Measurements from ENCODE around the gene GAB1. TPM values are rescaled to one million over a fixed set of nuclear protein-coding genes. Genes with fewer than 3 reads are reported as not detected.
A peak's percentile ranks its signal among the peaks of the same experiment; 100 is the strongest.

GAB1 gene
- polyA plus RNA-seq, 4 donors, result 38.0 to 53.9 (median 46.5) TPM

- no peak for DNase-seq (ENCODE audit: low read depth in 4 of 4, low spot score in 3 of 4)
Measured at GRCh38 chr4:143473334-143474126, 136.9 kb downstream of the GAB1 start.

GRCh38 chr4:143477487-143477886 lies 140.8 kb downstream of the GAB1 start:
- DNase-seq (ENCODE audit: low read depth in 4 of 4, low spot score in 3 of 4), result no peak

DNA sequence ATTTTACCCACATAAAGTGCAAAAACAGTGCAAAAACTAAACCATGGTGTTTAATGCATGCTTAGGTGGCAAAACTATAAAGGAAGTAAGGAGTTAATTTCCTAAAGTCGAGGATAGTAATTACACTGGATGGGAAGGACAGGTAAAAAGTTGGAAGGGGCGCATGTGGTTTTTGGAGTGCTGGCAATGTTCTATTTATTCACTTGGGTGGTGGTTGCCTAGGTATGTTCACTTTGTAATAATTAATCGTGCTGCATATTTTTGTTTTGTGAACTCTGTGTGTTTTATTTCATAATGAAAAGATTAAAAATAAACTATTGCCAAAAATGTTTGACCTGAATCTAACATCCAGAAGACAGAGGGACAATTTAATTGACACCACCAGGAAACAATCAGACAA lies 144.7 kb downstream of the GAB1 start:
- no peak for DNase-seq (ENCODE audit: low read depth in 4 of 4, low spot score in 3 of 4)

DNA sequence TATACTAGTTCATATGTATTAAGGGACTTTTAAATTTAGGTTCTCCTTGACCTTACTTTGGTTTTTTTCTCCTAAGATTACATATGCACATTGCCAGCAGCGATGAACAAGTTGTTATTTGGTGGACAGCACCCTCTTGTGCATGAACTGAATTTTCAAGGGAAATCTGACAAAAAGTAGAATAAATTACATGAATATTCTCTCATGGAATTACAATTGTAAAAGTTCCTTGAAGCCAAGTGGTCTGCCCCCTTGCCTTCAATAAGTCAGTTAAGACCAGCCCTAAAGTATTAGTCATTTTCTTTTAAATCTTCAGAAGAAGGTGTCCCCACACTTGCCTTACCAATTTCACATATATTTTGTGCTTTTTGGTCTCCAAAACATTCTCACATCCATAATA lies 146.2 kb downstream of the GAB1 start:
- DNase-seq (ENCODE audit: low read depth in 4 of 4, low spot score in 3 of 4), result peak; percentile 12 to 20 (median 16)

GRCh38 chr4:143486314-143486713 lies 149.6 kb downstream of the GAB1 start:
- no peak for DNase-seq (ENCODE audit: low read depth in 4 of 4, low spot score in 3 of 4)

- no peak for DNase-seq (ENCODE audit: low read depth in 4 of 4, low spot score in 3 of 4)
Measured at GRCh38 chr4:143488687-143489086, 152.0 kb downstream of the GAB1 start.

DNA sequence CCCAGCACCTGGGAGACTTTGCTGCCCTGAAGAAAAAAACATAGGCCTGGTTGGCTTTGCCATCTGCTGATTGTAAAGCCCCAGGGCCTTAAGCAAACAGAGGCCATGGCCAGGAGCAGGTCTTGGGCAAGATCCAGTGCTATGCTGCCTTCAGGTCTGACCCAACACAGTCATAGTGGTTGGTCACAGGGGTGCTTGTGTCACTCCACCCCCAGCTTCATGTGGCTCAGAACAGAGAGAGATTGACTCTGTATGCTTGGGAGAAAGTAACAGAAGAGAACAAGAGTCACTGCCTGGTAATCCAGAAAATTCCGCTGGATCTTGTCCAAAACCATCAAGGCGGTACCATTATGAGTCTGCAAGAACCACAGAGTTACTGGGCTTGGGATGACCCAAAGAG lies 152.4 kb downstream of the GAB1 start:
- DNase-seq (ENCODE audit: low read depth in 4 of 4, low spot score in 3 of 4), result no peak

- DNase-seq (ENCODE audit: low read depth in 4 of 4, low spot score in 3 of 4), result no peak
Measured at GRCh38 chr4:143498021-143498420, 161.3 kb downstream of the GAB1 start.

DNA sequence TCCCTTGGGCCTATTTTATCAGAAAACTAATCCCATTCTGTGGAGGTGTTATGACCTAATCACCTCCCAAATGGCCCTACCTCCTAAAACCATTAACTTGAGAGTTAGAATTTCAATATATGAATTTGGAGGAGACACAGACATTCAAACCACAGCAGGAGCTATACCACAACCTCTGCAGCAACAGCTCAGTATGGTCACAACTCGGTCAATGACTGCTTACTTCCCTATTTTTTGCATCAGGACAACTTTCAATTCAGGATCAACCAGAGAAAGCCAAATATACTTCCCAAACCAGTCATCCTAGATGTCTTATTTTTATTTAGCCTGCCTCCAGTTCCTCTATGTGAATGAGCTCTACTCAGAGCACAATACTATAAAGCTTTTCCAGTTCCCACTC lies 165.6 kb downstream of the GAB1 start:
- DNase-seq (ENCODE audit: low read depth in 4 of 4, low spot score in 3 of 4), result no peak

- no peak for DNase-seq (ENCODE audit: low read depth in 4 of 4, low spot score in 3 of 4)
Measured at GRCh38 chr4:143506031-143506430, 169.4 kb downstream of the GAB1 start.

DNA sequence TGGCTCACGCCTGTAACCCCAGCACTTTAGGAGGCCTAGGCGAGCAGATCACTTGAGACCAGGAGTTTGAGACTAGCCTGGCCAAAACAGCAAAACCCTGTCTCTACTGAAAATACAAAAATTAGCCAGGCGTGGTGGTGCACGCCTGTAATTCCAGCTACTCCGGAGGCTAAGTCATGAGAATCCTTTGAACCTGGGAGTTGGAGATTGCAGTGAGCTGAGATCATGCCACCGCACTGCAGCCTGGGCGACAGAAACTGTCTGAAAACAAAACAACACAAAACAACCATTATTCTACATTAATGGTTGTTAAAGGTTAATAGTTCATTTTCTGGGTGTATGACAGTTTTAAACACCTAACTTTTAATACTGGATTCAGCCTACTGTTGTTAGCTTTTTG lies 175.2 kb downstream of the GAB1 start:
- DNase-seq (ENCODE audit: low read depth in 4 of 4, low spot score in 3 of 4), result no peak

DNA sequence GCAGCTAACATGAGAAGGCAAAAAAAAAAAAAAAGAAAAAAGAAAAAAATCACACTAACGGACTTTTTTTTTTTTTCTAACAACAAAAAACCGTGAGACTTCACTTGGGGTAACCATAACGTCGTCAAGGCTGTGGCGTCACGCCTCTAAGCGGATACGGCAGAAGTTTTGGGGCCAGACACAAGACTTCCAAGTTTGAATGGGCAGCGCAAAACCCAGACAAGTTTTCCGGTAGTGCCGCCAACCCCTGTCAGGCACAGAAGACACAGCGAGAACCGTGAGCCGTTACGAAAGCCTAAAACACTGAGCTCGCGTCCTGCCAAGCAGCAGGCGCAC lies 176.3 kb downstream of the GAB1 start:
- DNase-seq (ENCODE audit: low read depth in 4 of 4, low spot score in 3 of 4), result no peak

DNA sequence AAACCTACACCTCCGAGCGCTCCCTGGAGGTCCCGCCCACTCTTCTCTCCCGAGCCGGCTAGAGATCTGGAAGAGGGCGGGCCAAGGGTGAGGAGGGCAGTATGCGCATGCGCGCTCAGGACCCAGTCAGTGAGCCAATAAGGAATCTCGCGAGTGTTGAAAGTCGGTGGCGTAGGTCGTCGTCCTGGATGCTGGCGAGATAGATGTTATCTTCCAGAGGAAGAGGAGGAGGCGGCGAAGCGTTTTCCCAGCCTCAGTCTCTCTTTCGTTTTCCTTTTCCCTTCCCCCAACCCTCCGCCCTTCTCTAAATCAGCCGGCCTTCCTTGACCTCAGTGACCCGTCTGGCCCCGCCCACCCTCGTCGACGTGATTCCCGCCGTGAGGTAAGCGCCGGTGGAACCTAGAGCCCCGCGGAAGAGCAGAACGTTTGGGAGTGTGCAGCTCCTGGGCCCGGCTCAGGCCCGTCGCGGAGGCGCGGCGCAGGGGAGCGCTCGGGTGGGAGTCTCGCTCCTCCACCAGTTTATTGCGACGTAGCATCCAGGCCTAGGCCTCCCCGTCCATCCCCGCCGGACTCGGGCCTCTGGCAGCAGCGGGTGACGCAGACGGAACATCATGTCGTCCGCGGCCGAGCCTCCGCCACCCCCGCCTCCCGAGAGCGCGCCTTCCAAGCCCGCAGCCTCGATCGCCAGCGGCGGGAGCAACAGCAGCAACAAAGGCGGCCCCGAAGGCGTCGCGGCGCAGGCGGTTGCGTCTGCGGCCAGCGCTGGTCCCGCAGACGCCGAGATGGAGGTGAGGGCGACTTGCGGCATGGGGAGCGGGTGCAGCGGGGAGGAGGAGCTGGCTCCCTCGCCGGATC lies 176.9 kb downstream of the GAB1 start, which contains the start of gene SMARCA5:
Gene SMARCA5, plus strand, starts transcription at position 389 of the 855 bp plus-strand sequence. Its CDS starts 223 bp downstream, at position 612.
- DNase-seq (ENCODE audit: low read depth in 4 of 4, low spot score in 3 of 4), result peak; percentile 96 to 99 (median 97)

- peak in 2 of 4 donors; percentile 18 to 25 for DNase-seq (ENCODE audit: low read depth in 4 of 4, low spot score in 3 of 4)
Measured at GRCh38 chr4:143514169-143514495, 177.5 kb downstream of the GAB1 start.

GRCh38 chr4:143514497-143514896 lies 177.8 kb downstream of the GAB1 start:
- peak; percentile 44 to 48 (median 47) for DNase-seq (ENCODE audit: low read depth in 4 of 4, low spot score in 3 of 4)

- peak in 1 of 4 donors; percentile 8 for DNase-seq (ENCODE audit: low read depth in 4 of 4, low spot score in 3 of 4)
Measured at GRCh38 chr4:143514901-143515300, 178.2 kb downstream of the GAB1 start.

GRCh38 chr4:143515905-143516304 lies 179.2 kb downstream of the GAB1 start:
- DNase-seq (ENCODE audit: low read depth in 4 of 4, low spot score in 3 of 4), result no peak

DNA sequence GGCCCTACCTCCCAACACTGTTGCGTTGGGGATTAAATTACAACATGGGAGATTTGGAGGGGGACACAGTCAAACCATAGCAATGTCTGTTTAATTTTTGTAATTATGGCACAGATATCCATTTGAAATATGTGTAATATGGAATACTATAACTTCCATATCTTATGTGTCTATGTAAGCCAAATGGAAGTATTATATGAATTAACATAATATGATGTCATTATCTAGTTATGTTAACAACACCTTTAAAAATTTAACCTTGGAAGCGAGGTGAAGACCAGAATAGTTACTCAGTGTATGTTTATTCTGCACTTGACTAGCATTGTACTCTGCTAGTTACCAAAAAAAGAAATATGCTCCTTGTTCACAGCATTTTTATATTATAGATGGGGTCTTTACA lies 181.1 kb downstream of the GAB1 start:
- no peak for DNase-seq (ENCODE audit: low read depth in 4 of 4, low spot score in 3 of 4)
